Loucy (cell line): ENCODE results near the gene OR9A2.

Source experiments
- CTCF ChIP-seq: fragments of 200-600 bp; sonication (generic); conservative IDR thresholded peaks from 2 replicates; pipeline ENCODE4 v1.5.1; 2014; ENCODE audit warnings: mild to moderate bottlenecking, antibody characterized with exemption, low read length
- EZH2phosphoT487 ChIP-seq: fragments of 200-600 bp; IDR thresholded peaks from 2 replicates; pipeline ENCODE4 v1.6.1; 2018; ENCODE audit warnings: antibody characterized with exemption, mild to moderate bottlenecking, moderate library complexity, borderline replicate concordance

- no peak for TF ChIP-seq CTCF
- TF ChIP-seq EZH2phosphoT487 = no peak
Measured at GRCh38 chr7:143050931-143051330, 24.0 kb upstream of the OR9A2 start.
